Gastrocnemius medialis (tissue), 4 donors: ENCODE data around the gene PRKAG1. TPM values are rescaled to one million over a fixed set of nuclear protein-coding genes. Genes with fewer than 3 reads are reported as not detected.

Experiments used
- ATAC-seq, 2 donors: fragments of 150-250 bp; one replicate each; pipeline ENCODE4 v1.9.1; 2016
- DNase-seq, 2 donors: peaks; one replicate each; pipeline ENCODE4 v3.0.0-alpha.2; 2019
- H3K27ac ChIP-seq, 4 donors: fragments of 200-600 bp; sonication (generic); 1 replicate in 1 of 4; 2 replicates in 3 of 4; pipeline ENCODE4 v1.5.1; 2016 to 2018; ENCODE audit warnings: mild to moderate bottlenecking in 2 of 4, moderate library complexity in 1 of 4
- H3K27me3 ChIP-seq, 3 donors: fragments of 200-600 bp; sonication (generic) in 2 of 3; 1 replicate in 1 of 3; 2 replicates in 2 of 3; pipeline versions ENCODE4 v1.5.1 to v1.6.0; 2016 to 2019; ENCODE audit warnings: mild to moderate bottlenecking in 1 of 3, moderate library complexity in 1 of 3
- H3K36me3 ChIP-seq, 2 donors: fragments of 200-600 bp; sonication (generic) in 1 of 2; one replicate each; pipeline ENCODE4 v1.5.1; 2017 to 2018
- H3K4me1 ChIP-seq, 2 donors: fragments of 200-600 bp; sonication (generic) in 1 of 2; one replicate each; pipeline ENCODE4 v1.5.1; 2016 to 2017; ENCODE audit warnings: mild to moderate bottlenecking in 2 of 2
- H3K4me3 ChIP-seq, 4 donors: fragments of 200-600 bp; sonication (generic) in 3 of 4; 1 replicate in 1 of 4; 2 replicates in 3 of 4; pipeline ENCODE4 v1.5.1; 2016 to 2019; ENCODE audit warnings: mild to moderate bottlenecking in 2 of 4
- H3K9me3 ChIP-seq, 3 donors: fragments of 200-600 bp; sonication (generic) in 2 of 3; 1 replicate in 1 of 3; 2 replicates in 2 of 3; pipeline ENCODE4 v1.5.1; 2016 to 2019
- POLR2A ChIP-seq, 2 donors: fragments of 450-650 bp; IDR thresholded peaks; one replicate each; pipeline ENCODE4 v1.6.1; 2017; ENCODE audit warnings: antibody characterized with exemption in 2 of 2, mild to moderate bottlenecking in 2 of 2, moderate library complexity in 2 of 2
- in situ Hi-C, 4 donors: fragments of 200-750 bp; cut with MboI; loops; one replicate each; pipeline versions ENCODE4 v1.15.0 to v1.8.0; 2017; ENCODE audit warnings: low sequenced_read_pairs in 4 of 4
- intact Hi-C: fragments of 100-400 bp; cut with DNase I; formaldehyde crosslinking; loops from one replicate; pipeline ENCODE4 v1.15.1; 2023; ENCODE audit warnings: low total_unique reads
- total RNA-seq, 4 donors: library from RNA; depleted of rRNA; stranded (reverse); fragments of >200 nt; gene quantifications; one replicate each; pipeline versions ENCODE4 v1.1.0 to v1.2.3, GENCODE V29; 2016
- TF ChIP-seq, protein P1 (sequence below), 5 experiments: fragments of 450-650 bp in 3 of 5; fragments of 200-600 bp in 2 of 5; sonication (generic) in 2 of 5; IDR thresholded peaks in 4 of 5; conservative IDR thresholded peaks in 1 of 5; 1 replicate in 4 of 5; 2 replicates in 1 of 5; pipeline ENCODE4 v1.5.1; 2016 to 2019; ENCODE audit warnings: antibody characterized with exemption in 5 of 5, mild to moderate bottlenecking in 3 of 5, moderate library complexity in 3 of 5

Gene PRKAG1
- total RNA-seq, 4 donors from 2014 or later: 67.4 to 97.7 (median 83.9) TPM

DNA sequence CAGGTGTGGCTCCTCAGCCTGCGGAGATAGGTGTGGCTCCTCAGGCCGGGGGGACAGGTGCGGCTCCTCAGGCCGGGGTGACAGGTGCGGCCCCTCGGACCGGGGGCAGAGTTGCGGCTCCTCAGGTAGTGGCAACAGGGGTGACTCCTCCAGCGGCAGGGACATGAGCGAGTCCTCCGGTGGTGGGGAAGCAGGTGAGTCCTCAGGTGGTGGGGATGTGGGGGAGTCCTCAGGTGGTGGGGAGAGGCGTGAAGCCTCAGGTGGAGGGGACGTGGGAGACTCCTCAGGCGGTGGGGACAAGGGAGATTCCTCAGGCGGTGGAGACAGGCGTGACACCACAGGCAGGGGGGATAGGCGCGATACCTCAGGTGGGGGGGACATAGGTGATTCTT, 32.8 kb upstream of the PRKAG1 start:
- Histone ChIP-seq H3K4me1 (peaks cover 17% of the 10 kb centered on the region in 2 donors), H3K36me3 (peaks cover 6 to 86% of the 10 kb centered on the region in 2 donors), H3K4me3 (no peak overlapping the region), H3K9me3 (no peaks in the 10 kb centered on the region), H3K27me3 (no peaks in the 10 kb centered on the region), H3K27ac (no peak overlapping the region)
- TF ChIP-seq POLR2A (IDR thresholded peaks at IDR 0.05): no peak
- TF ChIP-seq, protein P1, sequence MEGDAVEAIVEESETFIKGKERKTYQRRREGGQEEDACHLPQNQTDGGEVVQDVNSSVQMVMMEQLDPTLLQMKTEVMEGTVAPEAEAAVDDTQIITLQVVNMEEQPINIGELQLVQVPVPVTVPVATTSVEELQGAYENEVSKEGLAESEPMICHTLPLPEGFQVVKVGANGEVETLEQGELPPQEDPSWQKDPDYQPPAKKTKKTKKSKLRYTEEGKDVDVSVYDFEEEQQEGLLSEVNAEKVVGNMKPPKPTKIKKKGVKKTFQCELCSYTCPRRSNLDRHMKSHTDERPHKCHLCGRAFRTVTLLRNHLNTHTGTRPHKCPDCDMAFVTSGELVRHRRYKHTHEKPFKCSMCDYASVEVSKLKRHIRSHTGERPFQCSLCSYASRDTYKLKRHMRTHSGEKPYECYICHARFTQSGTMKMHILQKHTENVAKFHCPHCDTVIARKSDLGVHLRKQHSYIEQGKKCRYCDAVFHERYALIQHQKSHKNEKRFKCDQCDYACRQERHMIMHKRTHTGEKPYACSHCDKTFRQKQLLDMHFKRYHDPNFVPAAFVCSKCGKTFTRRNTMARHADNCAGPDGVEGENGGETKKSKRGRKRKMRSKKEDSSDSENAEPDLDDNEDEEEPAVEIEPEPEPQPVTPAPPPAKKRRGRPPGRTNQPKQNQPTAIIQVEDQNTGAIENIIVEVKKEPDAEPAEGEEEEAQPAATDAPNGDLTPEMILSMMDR (IDR thresholded peaks at IDR 0.05 in 4 of 5, conservative IDR thresholded peaks at IDR 0.05 in 1 of 5): no peak
- ATAC-seq (no peak), DNase-seq (no peak)
- in situ Hi-C loops: no loop called here
- intact Hi-C loops: no loop called here

DNA sequence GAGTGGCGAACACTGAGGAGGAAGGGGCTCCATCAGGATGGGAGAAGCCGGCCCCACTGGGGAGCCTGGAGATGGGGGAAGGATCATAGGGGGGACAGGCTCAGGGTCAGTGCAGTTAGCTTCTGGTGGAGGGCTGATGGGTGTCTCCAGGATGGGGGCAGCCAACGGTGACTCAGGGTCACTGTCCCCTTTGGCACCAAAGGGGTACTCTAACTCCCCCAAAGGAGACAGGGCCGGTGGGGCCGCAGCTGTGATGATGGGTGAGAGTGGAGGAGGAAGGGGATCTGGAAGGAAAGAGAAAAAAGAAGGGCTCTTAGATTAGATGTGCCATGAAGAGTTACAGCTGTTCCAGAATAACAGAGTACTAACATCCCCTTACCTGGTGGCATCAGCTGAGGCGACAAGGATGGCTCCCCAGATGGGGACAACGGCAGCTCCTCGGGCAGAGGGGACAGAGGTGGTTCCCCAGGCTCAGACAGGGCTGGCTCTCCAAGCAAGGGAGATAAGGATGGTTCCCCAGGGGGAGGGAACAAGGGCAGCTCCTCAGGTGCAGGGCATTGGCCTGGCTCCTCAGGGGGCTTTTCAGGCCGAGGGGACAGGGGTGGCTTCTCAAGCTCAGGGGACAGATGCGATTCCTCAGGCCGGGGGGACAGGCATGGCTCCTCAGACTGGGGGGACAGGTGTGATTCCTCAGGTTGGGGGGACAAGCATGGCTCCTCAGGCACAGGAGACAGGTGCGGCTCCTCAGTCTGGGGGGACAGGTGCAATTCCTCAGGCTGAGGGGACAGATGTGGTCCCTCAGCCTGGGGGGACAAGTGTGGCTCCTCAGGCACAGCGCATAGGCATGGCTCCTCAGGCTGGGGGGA, 32.2 kb upstream of the PRKAG1 start:
- TF ChIP-seq POLR2A (IDR thresholded peaks at IDR 0.05): no peak
- TF ChIP-seq, protein P1 (IDR thresholded peaks at IDR 0.05 in 4 of 5, conservative IDR thresholded peaks at IDR 0.05 in 1 of 5): no peak
- intact Hi-C loops: no loop called here
- H3K27me3 ChIP-seq: no peaks in the 10 kb centered on the region
- H3K27ac ChIP-seq: no peak overlapping the region
- no peaks in the 10 kb centered on the region for H3K9me3 ChIP-seq
- DNase-seq: no peak
- H3K4me3 ChIP-seq: no peak overlapping the region
- peaks cover 6 to 92% of the 10 kb centered on the region in 2 donors for H3K36me3 ChIP-seq
- H3K4me1 ChIP-seq: peaks cover 11% of the 10 kb centered on the region in 2 donors
- ATAC-seq: no peak
- in situ Hi-C loops: no loop called here

DNA sequence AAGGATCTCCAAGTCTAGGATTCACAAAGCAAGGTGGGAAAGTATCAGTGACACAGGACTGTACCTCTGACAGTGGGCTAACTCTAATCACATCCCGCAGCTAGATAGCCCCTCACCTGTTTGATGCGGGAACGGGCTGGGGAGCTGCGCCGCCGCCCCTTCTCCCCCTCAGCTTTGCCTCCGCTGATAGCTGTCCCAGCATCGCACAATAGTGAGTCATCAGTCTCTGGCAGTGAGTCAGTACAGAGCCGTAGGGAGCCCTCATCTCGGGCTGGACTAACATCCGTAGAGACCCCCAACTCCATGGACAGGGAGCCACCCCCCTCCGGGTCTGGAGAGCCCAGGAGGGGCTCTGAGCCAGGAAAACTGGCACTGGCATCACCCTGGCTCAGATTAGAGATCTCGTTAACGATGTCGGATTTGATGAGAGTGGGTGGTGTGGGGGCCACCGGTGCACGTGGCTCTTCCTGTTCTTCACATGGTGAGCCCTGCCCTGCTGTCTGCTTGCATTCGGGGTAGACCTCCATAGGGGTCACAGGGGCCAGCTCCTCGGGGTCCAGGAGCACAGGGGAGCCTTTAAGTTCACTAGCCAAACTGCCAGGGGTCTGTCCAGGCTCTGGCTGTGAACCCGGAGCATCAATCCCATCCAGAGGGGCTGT, 31.1 kb upstream of the PRKAG1 start:
- Histone ChIP-seq H3K9me3 (no peaks in the 10 kb centered on the region), H3K4me3 (no peak overlapping the region), H3K27me3 (no peaks in the 10 kb centered on the region), H3K36me3 (peaks cover 6 to 99% of the 10 kb centered on the region in 2 donors), H3K4me1 (peaks cover under 1% of the 10 kb centered on the region in 2 donors), H3K27ac (no peak overlapping the region)
- ATAC-seq: no peak
- TF ChIP-seq POLR2A (IDR thresholded peaks at IDR 0.05): no peak
- TF ChIP-seq, protein P1 (IDR thresholded peaks at IDR 0.05 in 4 of 5, conservative IDR thresholded peaks at IDR 0.05 in 1 of 5): no peak
- in situ Hi-C loops: no loop called here
- intact Hi-C loops: no loop called here
- DNase-seq: no peak

DNA sequence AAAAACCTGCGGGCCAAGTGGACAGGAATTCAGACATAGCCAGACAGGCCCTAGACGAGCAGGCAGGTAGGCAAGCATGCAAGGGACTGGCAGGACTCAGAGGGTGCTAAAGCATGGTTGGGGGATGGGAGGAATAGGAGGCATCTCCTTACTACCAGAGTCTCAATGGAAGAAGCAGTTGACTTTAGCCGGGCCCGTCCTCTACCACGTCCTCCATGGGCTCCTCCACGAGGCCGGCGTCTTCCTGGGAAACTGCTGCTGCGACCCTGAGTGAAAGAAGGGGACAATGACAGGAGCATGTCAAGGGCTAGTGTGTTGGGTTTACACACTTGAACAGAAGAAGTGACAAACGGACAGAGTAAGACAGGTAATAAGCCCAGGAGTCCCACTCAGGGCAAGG, 30.4 kb upstream of the PRKAG1 start:
- DNase-seq: no peak
- no peak overlapping the region for H3K4me3 ChIP-seq
- H3K27ac ChIP-seq: no peak overlapping the region
- in situ Hi-C loops (no loop called here), intact Hi-C loops (no loop called here)
- ATAC-seq: no peak
- H3K36me3 ChIP-seq: peaks cover 6 to 99% of the 10 kb centered on the region in 2 donors
- H3K9me3 ChIP-seq: no peaks in the 10 kb centered on the region
- TF ChIP-seq, protein P1 (IDR thresholded peaks at IDR 0.05 in 4 of 5, conservative IDR thresholded peaks at IDR 0.05 in 1 of 5): no peak
- TF ChIP-seq POLR2A (IDR thresholded peaks at IDR 0.05): no peak
- no peaks in the 10 kb centered on the region for H3K27me3 ChIP-seq
- H3K4me1 ChIP-seq: no peaks in the 10 kb centered on the region
